NCI-H2029 (cell line): ENCODE data around the gene CHD5.

Experiments used
- DNase-seq: peaks from one replicate; lab custom pipeline; 2025; lab: John Stamatoyannopoulos, UW

The CHD5 gene

GRCh38 chr1:6154525-6155319 lies 25.4 kb downstream of the CHD5 start:
- no peak for DNase-seq

GRCh38 chr1:6152882-6153281 lies 27.2 kb downstream of the CHD5 start:
- DNase-seq, result no peak

GRCh38 chr1:6152181-6152580 lies 27.9 kb downstream of the CHD5 start:
- DNase-seq, result no peak

- DNase-seq, result no peak
Measured at GRCh38 chr1:6151291-6151822, 28.8 kb downstream of the CHD5 start.

- DNase-seq, result no peak
Measured at GRCh38 chr1:6150006-6150938, 29.8 kb downstream of the CHD5 start.

GRCh38 chr1:6149597-6149996 lies 30.5 kb downstream of the CHD5 start:
- DNase-seq, result no peak

GRCh38 chr1:6148497-6149241 lies 31.5 kb downstream of the CHD5 start:
- peak; percentile 61 for DNase-seq

- no peak for DNase-seq
Measured at GRCh38 chr1:6145864-6146410, 34.2 kb downstream of the CHD5 start.

GRCh38 chr1:6145396-6145750 lies 34.7 kb downstream of the CHD5 start:
- DNase-seq, result no peak

- no peak for DNase-seq
Measured at GRCh38 chr1:6144647-6145395, 35.3 kb downstream of the CHD5 start.

GRCh38 chr1:6144175-6144574 lies 35.9 kb downstream of the CHD5 start:
- no peak for DNase-seq

- no peak for DNase-seq
Measured at GRCh38 chr1:6143395-6143794, 36.7 kb downstream of the CHD5 start.

- DNase-seq, result no peak
Measured at GRCh38 chr1:6142734-6143133, 37.4 kb downstream of the CHD5 start.

GRCh38 chr1:6142036-6142621 lies 38.0 kb downstream of the CHD5 start:
- no peak for DNase-seq

GRCh38 chr1:6141592-6141991 lies 38.5 kb downstream of the CHD5 start:
- no peak for DNase-seq

- no peak for DNase-seq
Measured at GRCh38 chr1:6140413-6140812, 39.7 kb downstream of the CHD5 start.

- no peak for DNase-seq
Measured at GRCh38 chr1:6137758-6138157, 42.4 kb downstream of the CHD5 start.

- no peak for DNase-seq
Measured at GRCh38 chr1:6136516-6137220, 43.5 kb downstream of the CHD5 start.

GRCh38 chr1:6134741-6135510 lies 45.2 kb downstream of the CHD5 start:
- DNase-seq, result no peak
